Measurements from ENCODE around the gene TMEM19.

GRCh38 chr12:71694099-71694820, 8.4 kb downstream of the TMEM19 start:
- TF ChIP-seq EZH2 (IDR thresholded peaks at IDR 0.05; ENCODE audit: insufficient read depth, poor library complexity, severe bottlenecking) (no peak), EZH2phosphoT487 (IDR thresholded peaks at IDR 0.05; ENCODE audit: insufficient read depth, low read depth) (no peak)
